SIG-M5 (cell line): Measurements from ENCODE around the gene CFAP100.

Experiments
- DNase-seq: peaks from one replicate; lab custom pipeline; 2025; lab: John Stamatoyannopoulos, UW

The CFAP100 gene

GRCh38 chr3:126402178-126402577 lies 7.5 kb downstream of the CFAP100 start:
- DNase-seq: no peak

DNA sequence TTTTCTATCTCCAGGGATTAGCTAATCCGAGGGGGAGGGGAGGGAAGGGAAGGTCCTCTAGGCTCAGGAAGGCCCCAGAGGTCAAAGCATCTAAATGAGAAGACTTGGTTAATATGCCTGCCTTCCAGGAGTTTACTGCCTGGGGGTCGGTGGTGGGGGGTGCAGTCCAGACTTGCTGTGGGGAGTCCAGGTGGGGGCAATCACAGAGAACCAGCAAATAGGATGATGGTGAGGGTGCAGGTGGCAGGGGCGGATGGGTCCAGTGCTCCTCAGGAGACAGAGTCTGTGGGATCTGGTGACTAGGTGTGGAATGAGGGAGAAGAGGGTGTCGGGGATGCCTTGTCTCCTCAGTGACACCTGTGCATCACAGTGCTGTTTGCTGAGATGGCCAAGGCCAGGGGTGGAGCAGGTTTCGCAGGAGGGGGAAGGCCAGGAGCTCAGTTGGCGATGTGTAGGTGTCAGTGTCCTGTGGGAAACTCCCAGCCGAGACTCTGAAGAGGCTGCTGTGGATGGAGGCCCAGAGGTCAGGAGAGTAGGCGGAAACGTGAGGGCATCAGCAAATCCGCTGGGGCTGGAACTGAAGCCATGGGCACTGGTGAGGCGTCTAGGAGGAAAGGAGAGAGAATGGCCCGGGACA lies 8.1 kb downstream of the CFAP100 start:
- DNase-seq: no peak

- DNase-seq: no peak
These were observed 11.9 kb downstream of the CFAP100 start for GRCh38 chr3:126406389-126407296.

DNA sequence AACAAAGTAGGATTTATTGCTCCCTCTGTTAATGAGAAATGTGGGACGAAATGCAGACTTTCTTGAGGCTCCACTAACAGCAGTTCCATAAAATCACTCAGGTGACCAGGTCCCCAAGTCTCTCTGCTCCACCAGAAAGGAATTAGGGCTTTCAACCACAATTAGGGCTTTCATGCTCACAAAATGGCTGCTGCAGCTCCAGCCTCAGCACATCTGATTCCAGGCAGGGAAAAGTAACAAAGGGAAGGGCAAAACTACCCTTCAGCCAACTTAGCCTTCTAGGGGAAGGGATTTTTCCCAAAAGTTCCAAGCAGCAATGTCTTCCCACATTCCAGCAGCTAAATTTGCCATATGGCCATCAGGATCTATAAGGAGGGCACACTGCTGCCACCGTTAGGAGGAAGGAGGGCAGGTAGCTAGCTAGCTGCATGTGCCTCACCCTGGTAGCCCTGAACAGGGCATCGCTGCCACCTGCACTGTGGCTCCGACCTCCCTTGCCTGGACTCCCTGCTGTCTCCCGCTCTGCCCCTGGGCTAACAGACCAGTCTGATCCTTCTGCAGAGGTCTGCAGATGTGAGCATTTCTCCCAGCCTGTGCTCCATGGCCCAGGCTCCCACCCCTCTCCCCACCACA lies 12.8 kb downstream of the CFAP100 start:
- DNase-seq: no peak

DNA sequence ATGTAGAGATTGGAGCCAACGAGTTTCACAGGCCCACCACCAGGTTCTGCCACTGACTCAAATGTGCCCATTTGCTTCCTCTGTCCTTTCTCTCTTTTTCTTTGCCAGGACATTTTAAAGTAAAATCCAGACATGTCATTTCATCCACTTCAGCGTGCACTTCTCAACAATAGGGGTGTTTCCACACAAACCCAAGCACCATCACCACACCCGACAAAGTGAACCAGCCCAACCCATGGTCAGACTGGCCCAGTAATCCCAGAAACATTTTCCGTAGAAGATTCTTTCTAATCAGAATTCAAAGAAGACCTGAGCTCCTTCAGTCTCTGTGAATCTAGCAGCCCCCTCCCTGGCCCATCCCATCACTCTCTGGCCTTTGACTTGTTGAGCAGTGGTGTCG lies 13.4 kb downstream of the CFAP100 start:
- DNase-seq: no peak

GRCh38 chr3:126412841-126413692 lies 18.4 kb downstream of the CFAP100 start:
- DNase-seq: no peak

- DNase-seq: no peak
These were observed 19.0 kb downstream of the CFAP100 start for GRCh38 chr3:126413693-126414080.

GRCh38 chr3:126414406-126414805 lies 19.7 kb downstream of the CFAP100 start:
- DNase-seq: no peak

GRCh38 chr3:126414961-126415660 lies 20.4 kb downstream of the CFAP100 start:
- no peak for DNase-seq

DNA sequence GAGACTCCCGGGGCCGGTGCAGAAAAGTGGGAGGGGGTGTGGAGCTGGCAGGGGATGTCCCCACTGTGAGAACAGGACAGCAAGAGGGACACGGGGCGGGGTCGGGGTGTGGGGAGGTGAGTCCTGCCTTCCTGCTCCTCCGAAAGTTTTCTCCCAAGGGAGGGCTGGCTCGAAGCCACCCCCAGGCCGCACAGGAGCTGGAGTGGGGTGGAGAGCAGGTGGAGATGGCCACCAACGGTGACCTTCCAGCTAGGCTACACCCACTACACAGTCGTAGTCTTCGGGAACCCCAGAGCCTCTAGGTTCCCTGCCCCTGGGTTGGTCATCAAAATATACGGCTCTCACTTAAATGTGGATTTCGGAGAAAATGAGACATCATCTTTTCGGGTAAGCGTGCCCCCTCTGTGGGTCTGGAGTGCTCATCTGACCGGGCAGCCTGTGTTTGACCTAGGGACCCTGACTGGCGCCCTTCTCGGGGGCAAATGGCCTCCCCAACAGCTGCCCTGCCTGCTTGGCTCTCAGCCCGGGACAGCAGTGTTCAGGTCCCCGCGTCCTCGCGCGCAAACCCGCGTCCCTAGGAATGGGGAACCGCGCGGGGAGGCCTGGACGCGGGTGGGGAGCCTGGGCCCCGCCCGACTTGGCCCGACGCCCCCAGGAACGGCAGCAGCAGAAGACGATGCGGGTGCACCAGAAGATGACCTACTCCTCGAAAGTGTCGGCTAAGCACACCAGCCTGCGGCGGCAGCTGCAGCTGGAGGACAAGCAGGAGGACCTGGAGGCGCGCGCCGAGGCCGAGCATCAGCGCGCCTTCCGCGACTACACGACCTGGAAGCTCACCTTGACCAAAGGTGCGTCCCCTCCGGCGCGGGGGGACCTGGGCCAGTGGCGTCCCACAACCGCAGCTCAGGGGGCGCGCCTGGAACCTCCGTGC lies 21.2 kb downstream of the CFAP100 start:
- no peak for DNase-seq

GRCh38 chr3:126416943-126417342 lies 22.2 kb downstream of the CFAP100 start:
- DNase-seq: no peak

- no peak for DNase-seq
These were observed 22.8 kb downstream of the CFAP100 start for GRCh38 chr3:126417515-126417914.

DNA sequence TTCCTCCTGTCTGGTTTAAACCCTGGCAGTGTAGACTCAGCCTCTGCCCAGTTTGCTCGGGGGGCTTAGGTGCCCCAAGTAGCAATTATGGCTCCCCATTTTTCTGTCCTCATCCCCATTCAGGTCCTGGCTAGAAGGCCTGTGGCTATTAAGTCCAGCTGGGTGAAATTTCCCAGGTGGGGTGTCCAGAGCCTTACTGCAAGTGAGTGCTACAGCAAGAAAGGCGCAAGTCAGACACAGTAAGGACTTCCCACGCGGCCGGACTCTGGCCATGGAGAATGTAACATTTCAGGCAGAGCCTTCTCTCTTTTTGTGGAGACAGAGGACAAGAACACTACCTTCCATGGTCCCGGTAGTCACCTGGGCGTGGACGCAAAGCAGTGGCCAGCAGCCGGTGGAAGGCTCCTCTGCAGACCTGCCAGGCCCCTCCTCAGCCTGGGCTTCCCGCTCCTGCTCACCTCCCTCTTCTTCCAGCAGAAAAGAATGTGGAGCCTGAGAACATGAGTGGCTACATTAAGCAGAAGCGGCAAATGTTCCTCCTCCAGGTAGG lies 23.3 kb downstream of the CFAP100 start:
- DNase-seq: no peak

GRCh38 chr3:126418661-126419131 lies 24.0 kb downstream of the CFAP100 start:
- DNase-seq: no peak

GRCh38 chr3:126419151-126419703 lies 24.5 kb downstream of the CFAP100 start:
- DNase-seq: no peak

- no peak for DNase-seq
These were observed 25.4 kb downstream of the CFAP100 start for GRCh38 chr3:126419886-126420786.

GRCh38 chr3:126421573-126422119 lies 26.9 kb downstream of the CFAP100 start:
- no peak for DNase-seq

DNA sequence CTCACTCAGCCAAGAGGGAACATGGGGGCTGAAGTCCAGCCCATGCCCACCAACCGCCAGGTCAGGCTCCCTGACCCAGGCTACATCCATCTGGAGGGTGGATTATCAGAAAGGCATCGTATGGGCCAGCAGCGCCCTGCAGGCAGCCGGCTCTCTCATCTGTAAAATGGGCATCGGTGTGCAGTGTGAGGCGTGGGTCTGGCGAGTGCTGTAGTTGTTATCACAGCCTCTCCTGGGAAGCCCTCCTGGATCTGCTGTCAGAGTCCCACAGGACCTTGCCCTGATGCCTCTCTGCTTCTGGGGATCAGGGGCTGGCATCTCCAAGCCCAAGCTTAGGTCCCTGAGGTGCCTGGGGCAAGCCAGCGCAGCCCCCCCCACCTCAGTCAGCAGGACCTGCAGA lies 27.4 kb downstream of the CFAP100 start:
- no peak for DNase-seq
